ENCODE data around the gene IZUMO4. TPM values are rescaled to one million over a fixed set of nuclear protein-coding genes. Genes with fewer than 3 reads are reported as not detected.

The IZUMO4 gene
- total RNA-seq, 1 donor from 2014 or later = 15.4 TPM

DNA sequence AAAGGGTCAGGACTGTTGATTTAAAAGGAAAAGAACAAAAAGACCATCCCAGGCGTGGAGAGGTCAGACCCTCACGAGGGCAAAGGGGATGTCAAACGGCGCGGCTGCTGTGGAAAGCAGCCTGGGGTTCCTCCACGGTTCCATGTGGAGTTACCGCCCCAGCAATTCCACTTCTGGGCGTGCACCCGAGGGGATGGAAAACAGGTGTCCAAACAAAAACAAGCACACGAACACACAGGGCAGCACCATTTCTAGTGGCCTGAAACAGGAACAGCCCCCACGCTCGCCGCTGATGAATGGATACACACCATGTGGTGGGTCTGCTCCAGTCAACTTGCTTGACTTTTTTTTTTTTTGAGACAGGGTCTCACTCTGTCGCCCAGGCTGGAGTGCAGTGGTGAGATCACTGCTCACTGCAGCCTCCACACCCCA is 43.4 kb downstream of the IZUMO4 start:
- intact Hi-C loops (cut with micrococcal nuclease) = no loop called here

DNA sequence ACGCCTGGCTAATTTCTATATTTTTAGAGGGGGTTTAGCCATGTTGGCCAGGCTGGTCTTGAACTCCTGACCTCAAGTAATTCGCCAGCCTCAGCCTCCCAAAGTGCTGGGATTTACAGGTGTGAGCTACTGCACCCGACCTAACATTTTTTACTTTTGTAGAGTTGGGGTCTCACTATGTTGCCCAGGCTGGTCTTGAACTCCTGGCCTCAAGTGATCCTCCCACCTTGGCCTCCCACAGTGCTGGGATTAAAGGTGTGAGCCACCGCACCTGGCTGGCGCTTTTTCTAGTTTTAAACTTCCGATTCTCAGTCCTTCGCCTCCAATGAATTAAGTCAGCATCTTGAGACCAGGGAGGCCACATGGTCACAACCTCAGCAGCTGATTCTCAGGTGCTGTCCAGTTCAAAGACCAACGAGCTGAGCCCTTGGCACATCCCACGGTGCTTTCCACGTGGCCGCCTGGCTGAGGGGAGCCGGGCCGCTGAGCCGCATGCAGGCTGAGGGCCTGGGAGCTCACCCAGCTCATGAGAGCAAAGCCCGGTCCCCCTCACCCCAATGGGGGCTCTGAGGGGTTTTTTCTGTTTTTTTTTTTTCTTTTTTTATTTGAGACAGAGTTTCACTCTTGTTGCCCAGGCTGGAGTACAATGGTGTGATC is 45.6 kb downstream of the IZUMO4 start:
- intact Hi-C loops (cut with micrococcal nuclease) = no loop called here

DNA sequence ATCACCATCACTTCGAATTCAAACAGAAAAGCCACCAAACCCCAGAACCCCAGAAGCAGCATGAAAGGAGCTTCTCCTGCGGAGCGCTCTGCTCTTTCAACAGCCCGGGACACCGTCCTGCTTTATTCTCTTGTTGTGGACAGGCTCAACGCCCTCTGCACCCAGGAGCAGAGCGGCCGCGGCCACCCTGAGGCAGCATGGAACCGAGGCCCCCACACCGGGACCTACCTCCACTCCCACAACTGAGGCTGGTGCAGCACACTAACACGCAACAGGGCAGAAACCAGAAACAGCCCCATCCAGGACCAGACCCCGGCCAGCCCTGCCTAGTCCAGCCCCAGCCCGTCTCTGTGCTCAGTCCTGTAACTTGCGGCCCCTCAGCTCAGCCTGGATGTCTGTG is 47.5 kb downstream of the IZUMO4 start:
- intact Hi-C loops (cut with micrococcal nuclease) = no loop called here

DNA sequence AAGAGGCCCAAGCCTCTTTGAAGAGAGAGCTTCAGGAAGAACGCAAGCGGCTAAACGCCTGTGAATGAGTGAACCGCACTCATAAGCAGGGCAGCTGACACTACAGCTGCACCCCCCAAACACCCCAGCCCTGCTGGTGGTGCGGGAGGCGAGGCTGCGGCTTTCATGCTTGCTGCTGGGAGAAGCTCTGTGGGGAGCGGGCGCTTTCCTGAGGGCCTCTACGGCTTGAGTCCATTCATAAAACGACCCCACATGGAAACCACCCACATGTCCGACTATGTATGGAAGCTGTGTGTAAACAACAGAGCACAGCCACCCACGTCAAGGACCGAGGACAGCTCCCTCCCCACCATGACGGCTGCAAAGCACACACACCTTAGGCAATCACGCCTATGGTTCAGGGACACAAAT is 49.1 kb downstream of the IZUMO4 start:
- intact Hi-C loops (cut with micrococcal nuclease) = no loop called here

DNA sequence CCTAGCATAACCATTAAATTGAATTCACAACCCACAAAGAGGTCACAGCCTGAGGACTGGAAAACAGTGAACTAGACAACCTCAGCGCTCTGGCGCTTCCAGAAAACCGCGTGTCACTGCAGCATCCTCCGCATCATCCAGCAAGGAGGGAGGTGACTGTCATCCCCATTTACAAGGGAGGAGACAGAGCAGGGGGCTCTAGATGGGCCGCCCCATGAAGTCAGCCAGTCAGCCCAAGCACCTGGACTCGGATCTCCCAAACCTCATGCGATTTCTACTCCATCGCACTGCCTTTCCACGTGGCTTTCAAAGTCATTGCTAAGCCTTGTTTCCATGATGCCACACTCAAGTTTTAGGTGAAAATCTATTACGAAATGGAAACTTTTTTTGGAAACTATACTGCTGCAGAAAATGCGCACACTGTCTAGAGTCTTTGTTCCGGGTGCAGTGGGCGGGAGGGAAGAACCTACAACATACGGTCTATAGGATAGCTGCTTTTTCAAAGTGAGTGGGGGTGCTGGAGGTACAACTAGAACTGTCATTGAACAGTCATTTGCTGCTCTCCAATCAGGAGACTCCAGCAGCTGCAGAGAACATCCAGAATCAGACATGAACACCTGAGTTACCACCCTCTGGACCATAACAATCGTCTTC is 51.9 kb downstream of the IZUMO4 start:
- intact Hi-C loops (cut with micrococcal nuclease) = no loop called here

Other genes starting within 250 kb of the IZUMO4 start
- gene REXO1, start 248.4 kb upstream of the IZUMO4 start, total RNA-seq = 57.9 and 59.7 TPM in 2 replicates
- gene KLF16, start 233.3 kb upstream of the IZUMO4 start, total RNA-seq = 20.4 and 21.5 TPM in 2 replicates
- 128 and 134 TPM in 2 replicates for gene ABHD17A, start 211.4 kb upstream of the IZUMO4 start, total RNA-seq
- 10.5 and 12.2 TPM in 2 replicates for gene ADAT3, start 191.5 kb upstream of the IZUMO4 start, total RNA-seq
- 35.4 and 41.9 TPM in 2 replicates for gene SCAMP4, start 191.5 kb upstream of the IZUMO4 start, total RNA-seq
- gene CSNK1G2, start 155.7 kb upstream of the IZUMO4 start, total RNA-seq = 128 and 129 TPM in 2 replicates
- gene BTBD2, start 81.2 kb upstream of the IZUMO4 start, total RNA-seq = 34.2 and 44.9 TPM in 2 replicates
- 205 and 213 TPM in 2 replicates for gene MKNK2, start 45.7 kb upstream of the IZUMO4 start, total RNA-seq
- 244 and 254 TPM in 2 replicates for gene MOB3A, start 589 bp upstream of the IZUMO4 start, total RNA-seq
- 126 and 139 TPM in 2 replicates for gene AP3D1, start 54.7 kb downstream of the IZUMO4 start, total RNA-seq
- gene DOT1L, start 67.0 kb downstream of the IZUMO4 start, total RNA-seq = 70.1 and 73.4 TPM in 2 replicates
- 64.7 and 65.7 TPM in 2 replicates for gene PLEKHJ1, start 139.4 kb downstream of the IZUMO4 start, total RNA-seq
- 136 and 141 TPM in 2 replicates for gene SF3A2, start 139.9 kb downstream of the IZUMO4 start, total RNA-seq
- 3.6 and 5.4 TPM in 2 replicates for gene AMH, start 152.4 kb downstream of the IZUMO4 start, total RNA-seq
- gene JSRP1, start 159.5 kb downstream of the IZUMO4 start, total RNA-seq = not detected in 2 replicates
- gene PEAK3, start 185.3 kb downstream of the IZUMO4 start, total RNA-seq = 1.2 TPM in 2 replicates
- gene LINGO3, start 211.2 kb downstream of the IZUMO4 start, total RNA-seq = 0.32 and 0.41 TPM in 2 replicates
- gene LSM7, start 231.7 kb downstream of the IZUMO4 start, total RNA-seq = 119 and 122 TPM in 2 replicates
- gene SPPL2B, start 231.8 kb downstream of the IZUMO4 start, total RNA-seq = 81.9 and 88.7 TPM in 2 replicates

Measured in T-helper 1 cell treated with Interleukin-12 subunit alpha and Interleukin-12 subunit beta and Interleukin-4 antibody, amounts not matched to agents 30 ng/mL and 1 ng/mL, for 36 hours (primary cell).